GM19455 (cell line): ENCODE data around the gene GAB4.
"Not testable (repeated sequence)": the region's sequence is repeated elsewhere in the genome, so short reads cannot be mapped to it uniquely, and the experiment has no call there.

Source experiments
- ATAC-seq: cut with Tn5 transposase; IDR thresholded peaks from one replicate; pipeline ENCODE4 v1.9.1; 2021; ENCODE audit not compliant: unreplicated experiment

Gene GAB4

GRCh38 chr22:16914911-16915310 lies 93.1 kb downstream of the GAB4 start:
- ATAC-seq, result not testable (repeated sequence)

- no peak for ATAC-seq
These were observed 94.0 kb downstream of the GAB4 start for GRCh38 chr22:16914006-16914405.

- no peak for ATAC-seq
These were observed 95.7 kb downstream of the GAB4 start for GRCh38 chr22:16912281-16912680.
